Activated naive CD8-positive, alpha-beta T cell treated with anti-CD3 and anti-CD28 coated beads for 36 hours (primary cell): ENCODE measurements around the gene TBX20. TPM values are rescaled to one million over a fixed set of nuclear protein-coding genes. Genes with fewer than 3 reads are reported as not detected.

Experiments
- DNase-seq: peaks from one replicate; pipeline ENCODE4 v3.0.0; 2021
- H3K27ac Mint-ChIP-seq: one replicate; pipeline ENCODE4 v1.8.0; 2022; ENCODE audit warnings: mild to moderate bottlenecking, moderate library complexity, mixed read lengths
- H3K27me3 Mint-ChIP-seq: one replicate; pipeline ENCODE4 v1.8.0; 2022; ENCODE audit warnings: mild to moderate bottlenecking, mixed read lengths
- H3K36me3 Mint-ChIP-seq: one replicate; pipeline ENCODE4 v1.8.0; 2021; ENCODE audit warnings: mild to moderate bottlenecking, mixed read lengths
- H3K4me1 Mint-ChIP-seq: one replicate; pipeline ENCODE4 v1.8.0; 2021; ENCODE audit warnings: mixed read lengths
- H3K4me3 Mint-ChIP-seq: one replicate; pipeline ENCODE4 v1.8.0; 2022; ENCODE audit warnings: mild to moderate bottlenecking, moderate library complexity, mixed read lengths
- H3K9me3 Mint-ChIP-seq: one replicate; pipeline ENCODE4 v1.8.0; 2022; ENCODE audit warnings: mixed read lengths
- total RNA-seq, 2 experiments: library from RNA; stranded (reverse); gene quantifications; one replicate each; pipeline ENCODE4 v1.2.3, GENCODE V29; 2021

Gene TBX20
- total RNA-seq, 2 experiments from 2014 or later = 0.12 TPM; not detected in 1

- Mint-ChIP-seq H3K9me3 (peaks cover 6% of the 10 kb centered on the region), H3K27ac (no peak overlapping the region), H3K36me3 (peaks cover 1% of the 10 kb centered on the region), H3K27me3 (peaks cover 98% of the 10 kb centered on the region), H3K4me1 (peaks cover 6% of the 10 kb centered on the region), H3K4me3 (no peak overlapping the region)
- no peak for DNase-seq
Observed at GRCh38 chr7:35258868-35259522, 5.1 kb upstream of the TBX20 start.

- Mint-ChIP-seq H3K36me3 (peaks cover 3% of the 10 kb centered on the region), H3K27me3 (peaks cover 97% of the 10 kb centered on the region), H3K9me3 (peaks cover 6% of the 10 kb centered on the region), H3K4me1 (peaks cover 10% of the 10 kb centered on the region), H3K4me3 (no peak overlapping the region), H3K27ac (no peak overlapping the region)
- no peak for DNase-seq
Observed at GRCh38 chr7:35258125-35258867, 4.4 kb upstream of the TBX20 start.

- Mint-ChIP-seq H3K9me3 (peaks cover 9% of the 10 kb centered on the region), H3K27ac (no peak overlapping the region), H3K27me3 (peaks cover 97% of the 10 kb centered on the region), H3K36me3 (peaks cover 3% of the 10 kb centered on the region), H3K4me1 (peaks cover 10% of the 10 kb centered on the region), H3K4me3 (peak overlapping the region; percentile 7)
- no peak for DNase-seq
Observed at GRCh38 chr7:35257251-35258124, 3.6 kb upstream of the TBX20 start.

GRCh38 chr7:35256256-35257175 is 2.6 kb upstream of the TBX20 start:
- no peak for DNase-seq
- H3K4me1 Mint-ChIP-seq = peaks cover 10% of the 10 kb centered on the region
- H3K27me3 Mint-ChIP-seq = peaks cover 97% of the 10 kb centered on the region
- H3K27ac Mint-ChIP-seq = no peak overlapping the region
- peaks cover 9% of the 10 kb centered on the region for H3K9me3 Mint-ChIP-seq
- no peak overlapping the region for H3K4me3 Mint-ChIP-seq
- H3K36me3 Mint-ChIP-seq = peaks cover 3% of the 10 kb centered on the region

GRCh38 chr7:35255443-35256255 is 1.7 kb upstream of the TBX20 start:
- Mint-ChIP-seq H3K4me1 (peaks cover 15% of the 10 kb centered on the region), H3K27me3 (peaks cover 97% of the 10 kb centered on the region), H3K36me3 (peaks cover 3% of the 10 kb centered on the region), H3K9me3 (peaks cover 9% of the 10 kb centered on the region), H3K27ac (no peak overlapping the region), H3K4me3 (no peak overlapping the region)
- no peak for DNase-seq

GRCh38 chr7:35254496-35255442 is 869 bp upstream of the TBX20 start:
- peaks cover 15% of the 10 kb centered on the region for H3K4me1 Mint-ChIP-seq
- H3K27me3 Mint-ChIP-seq = peaks cover 97% of the 10 kb centered on the region
- DNase-seq = no peak
- peaks cover 3% of the 10 kb centered on the region for H3K36me3 Mint-ChIP-seq
- no peak overlapping the region for H3K27ac Mint-ChIP-seq
- H3K4me3 Mint-ChIP-seq = peak overlapping the region; percentile 29
- peaks cover 9% of the 10 kb centered on the region for H3K9me3 Mint-ChIP-seq

GRCh38 chr7:35253460-35253709 is 515 bp downstream of the TBX20 start:
- H3K27ac Mint-ChIP-seq = no peak overlapping the region
- peaks cover 5% of the 10 kb centered on the region for H3K9me3 Mint-ChIP-seq

GRCh38 chr7:35252612-35253459 is 1.1 kb downstream of the TBX20 start:
- no peak for DNase-seq
- Mint-ChIP-seq H3K9me3 (peaks cover 4% of the 10 kb centered on the region), H3K4me3 (no peak overlapping the region), H3K27ac (no peak overlapping the region), H3K27me3 (peaks cover 95% of the 10 kb centered on the region), H3K36me3 (peaks cover 1% of the 10 kb centered on the region), H3K4me1 (peaks cover 12% of the 10 kb centered on the region)

More at GRCh38 chr7:35253460-35253709, 515 bp downstream of the TBX20 start:
- peaks cover 97% of the 10 kb centered on the region for H3K27me3 Mint-ChIP-seq
- H3K4me3 Mint-ChIP-seq = peak overlapping the region; percentile 45
- DNase-seq = no peak
- H3K36me3 Mint-ChIP-seq = peaks cover 2% of the 10 kb centered on the region
- peaks cover 13% of the 10 kb centered on the region for H3K4me1 Mint-ChIP-seq

- Mint-ChIP-seq H3K4me1 (peaks cover 9% of the 10 kb centered on the region), H3K27me3 (peaks cover 95% of the 10 kb centered on the region), H3K36me3 (peaks cover 1% of the 10 kb centered on the region)
Observed at GRCh38 chr7:35251606-35252310, 2.1 kb downstream of the TBX20 start.

GRCh38 chr7:35250941-35251340 is 3.0 kb downstream of the TBX20 start:
- H3K27ac Mint-ChIP-seq = no peak overlapping the region
- no peak overlapping the region for H3K4me3 Mint-ChIP-seq
- peaks cover 1% of the 10 kb centered on the region for H3K36me3 Mint-ChIP-seq
- H3K4me1 Mint-ChIP-seq = peaks cover 9% of the 10 kb centered on the region
- peaks cover 4% of the 10 kb centered on the region for H3K9me3 Mint-ChIP-seq
- no peak for DNase-seq
- peaks cover 88% of the 10 kb centered on the region for H3K27me3 Mint-ChIP-seq

More at GRCh38 chr7:35251606-35252310, 2.1 kb downstream of the TBX20 start:
- no peak overlapping the region for H3K27ac Mint-ChIP-seq
- H3K9me3 Mint-ChIP-seq = peaks cover 4% of the 10 kb centered on the region
- no peak overlapping the region for H3K4me3 Mint-ChIP-seq
- no peak for DNase-seq

GRCh38 chr7:35250452-35250851 is 3.4 kb downstream of the TBX20 start:
- Mint-ChIP-seq H3K4me3 (no peak overlapping the region), H3K27ac (no peak overlapping the region), H3K9me3 (peaks cover 3% of the 10 kb centered on the region)

GRCh38 chr7:35249537-35249907 is 4.4 kb downstream of the TBX20 start:
- Mint-ChIP-seq H3K4me1 (peaks cover 9% of the 10 kb centered on the region), H3K27ac (no peak overlapping the region), H3K4me3 (no peak overlapping the region), H3K36me3 (peaks cover 1% of the 10 kb centered on the region), H3K27me3 (peaks cover 76% of the 10 kb centered on the region), H3K9me3 (peaks cover 3% of the 10 kb centered on the region)
- no peak for DNase-seq

More at GRCh38 chr7:35250452-35250851, 3.4 kb downstream of the TBX20 start:
- DNase-seq = no peak
- Mint-ChIP-seq H3K4me1 (peaks cover 9% of the 10 kb centered on the region), H3K27me3 (peaks cover 83% of the 10 kb centered on the region), H3K36me3 (peaks cover 1% of the 10 kb centered on the region)
